ENCODE results near the gene CLIP3. TPM values are rescaled to one million over a fixed set of nuclear protein-coding genes. Genes with fewer than 3 reads are reported as not detected.
A peak's percentile ranks its signal among the peaks of the same experiment; 100 is the strongest.

CLIP3 gene
- total RNA-seq, 2 experiments from 2014 or later: 0.74 to 1.7 TPM

DNA sequence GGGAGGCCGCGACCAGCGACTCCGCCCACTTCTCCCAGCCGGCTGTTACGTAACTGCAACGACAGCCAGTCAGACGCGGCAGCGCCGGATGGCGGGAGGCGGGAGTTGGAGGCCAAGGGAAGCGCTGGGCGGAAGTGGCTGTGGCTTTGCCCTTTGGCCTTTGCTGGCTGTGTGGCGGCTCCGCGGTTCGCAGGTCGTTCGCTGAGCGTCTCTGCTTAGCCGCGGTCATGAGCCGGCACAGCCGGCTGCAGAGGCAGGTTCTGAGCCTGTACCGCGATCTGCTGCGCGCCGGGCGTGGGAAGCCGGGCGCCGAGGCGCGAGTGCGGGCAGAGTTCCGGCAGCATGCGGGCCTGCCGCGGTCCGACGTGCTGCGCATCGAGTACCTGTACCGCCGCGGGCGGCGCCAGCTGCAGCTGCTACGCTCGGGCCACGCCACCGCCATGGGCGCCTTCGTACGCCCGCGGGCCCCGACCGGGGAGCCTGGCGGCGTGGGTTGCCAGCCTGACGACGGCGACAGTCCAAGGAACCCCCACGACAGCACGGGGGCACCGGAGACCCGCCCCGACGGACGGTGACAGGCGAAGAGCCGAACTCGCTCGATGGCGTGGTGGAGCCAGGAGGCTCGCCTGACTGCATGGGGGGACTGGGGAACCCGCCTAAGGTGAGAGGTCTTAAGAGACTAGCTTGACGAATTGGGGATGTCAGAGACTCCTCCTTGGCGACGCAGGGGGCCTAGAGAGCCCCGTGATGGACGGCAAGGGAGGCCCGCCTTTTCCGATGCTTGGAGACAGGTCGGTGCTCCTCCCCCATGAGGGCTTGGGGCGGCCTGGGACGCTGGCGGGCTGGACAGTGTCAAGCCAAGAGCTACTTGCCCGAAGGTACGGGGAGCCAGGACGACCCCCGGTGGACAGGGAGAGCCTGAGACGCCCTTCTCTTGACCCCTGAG lies 37.4 kb downstream of the CLIP3 start, which contains the start of gene SDHAF1:
Gene SDHAF1, plus strand, starts transcription at position 141 of the 946 bp plus-strand sequence. Its CDS starts 87 bp downstream, at position 228.
- Mint-ChIP-seq H3K27ac (peak within 1 kb of the TSS; percentile 89), H3K4me3 (peak within 1 kb of the TSS; percentile 92), H3K36me3 (ENCODE audit: low read depth) (peaks cover 16% of the 10 kb centered on the region), H3K9me3 (ENCODE audit: insufficient read depth) (no peaks in the 10 kb centered on the region), H3K27me3 (ENCODE audit: low read depth) (no peaks in the 10 kb centered on the region), H3K4me1 (ENCODE audit: low read depth) (peaks cover 26% of the 10 kb centered on the region)
- DNase-seq: peak; percentile 96
- CTCF ChIA-PET: interaction anchor here (0.7 to 1.8 kb wide), 4 partner anchors 19 to 125 kb away, joined by 3 to 5 read pairs (median 4); partner anchors contain the start of genes ALKBH6 and THAP8
- POLR2A ChIA-PET: interaction anchor here (0.9 to 2.6 kb wide), 4 partner anchors 19 to 64 kb away, joined by 4 to 9 read pairs (median 5); partner anchors contain the start of genes ALKBH6, THAP8 and WDR62
- peak; percentile 88 for ATAC-seq

DNA sequence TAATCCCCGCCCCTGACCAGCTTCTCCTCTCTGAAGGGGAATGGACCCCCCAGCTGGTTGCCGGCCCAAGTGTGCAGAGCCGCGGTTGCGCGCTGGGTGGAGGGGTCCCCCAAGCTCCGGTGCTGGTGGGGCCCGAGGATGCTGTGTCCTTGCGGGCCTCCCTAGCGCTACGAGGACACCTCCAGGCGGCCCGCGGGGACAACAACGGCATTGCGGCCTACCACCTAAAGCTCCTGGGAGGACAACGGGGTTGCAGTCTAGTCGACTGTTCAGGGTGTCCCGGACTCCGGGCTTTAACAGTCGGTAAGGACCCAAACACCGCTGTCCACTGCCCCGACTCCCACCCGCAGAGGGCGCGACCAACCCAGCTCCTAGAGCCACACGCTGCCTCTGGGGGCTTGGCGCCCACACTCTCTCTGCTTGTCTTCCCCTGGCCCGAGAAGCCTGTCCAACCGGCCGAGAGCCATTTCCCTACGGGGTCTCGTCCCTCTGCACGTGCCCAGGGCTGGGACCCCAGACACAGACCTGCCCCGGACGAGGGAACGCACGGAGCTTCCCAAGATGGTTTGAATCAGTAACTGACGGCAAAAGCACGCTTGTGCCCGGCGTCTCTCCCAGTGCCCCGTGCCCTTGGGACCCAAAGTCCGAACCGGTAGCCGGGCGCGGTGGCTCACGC lies 38.6 kb downstream of the CLIP3 start:
- DNase-seq (no peak), ATAC-seq (no peak)
- H3K36me3 Mint-ChIP-seq (ENCODE audit: low read depth): peaks cover 16% of the 10 kb centered on the region
- no peaks in the 10 kb centered on the region for H3K9me3 Mint-ChIP-seq (ENCODE audit: insufficient read depth)
- H3K27ac Mint-ChIP-seq: no peak overlapping the region
- ChIA-PET CTCF (interaction anchor here (0.7 to 2.5 kb wide), 6 partner anchors 20 to 124 kb away, joined by 3 to 8 read pairs (median 4); partner anchors contain the start of genes ALKBH6, THAP8 and WDR62), POLR2A (interaction anchor here (1.3 to 2.6 kb wide), 2 partner anchors 20 to 63 kb away, joined by 4 to 9 read pairs; partner anchors contain the start of gene ALKBH6)
- H3K4me1 Mint-ChIP-seq (ENCODE audit: low read depth): peaks cover 26% of the 10 kb centered on the region
- peak overlapping the region; percentile 58 for H3K4me3 Mint-ChIP-seq
- no peaks in the 10 kb centered on the region for H3K27me3 Mint-ChIP-seq (ENCODE audit: low read depth)

DNA sequence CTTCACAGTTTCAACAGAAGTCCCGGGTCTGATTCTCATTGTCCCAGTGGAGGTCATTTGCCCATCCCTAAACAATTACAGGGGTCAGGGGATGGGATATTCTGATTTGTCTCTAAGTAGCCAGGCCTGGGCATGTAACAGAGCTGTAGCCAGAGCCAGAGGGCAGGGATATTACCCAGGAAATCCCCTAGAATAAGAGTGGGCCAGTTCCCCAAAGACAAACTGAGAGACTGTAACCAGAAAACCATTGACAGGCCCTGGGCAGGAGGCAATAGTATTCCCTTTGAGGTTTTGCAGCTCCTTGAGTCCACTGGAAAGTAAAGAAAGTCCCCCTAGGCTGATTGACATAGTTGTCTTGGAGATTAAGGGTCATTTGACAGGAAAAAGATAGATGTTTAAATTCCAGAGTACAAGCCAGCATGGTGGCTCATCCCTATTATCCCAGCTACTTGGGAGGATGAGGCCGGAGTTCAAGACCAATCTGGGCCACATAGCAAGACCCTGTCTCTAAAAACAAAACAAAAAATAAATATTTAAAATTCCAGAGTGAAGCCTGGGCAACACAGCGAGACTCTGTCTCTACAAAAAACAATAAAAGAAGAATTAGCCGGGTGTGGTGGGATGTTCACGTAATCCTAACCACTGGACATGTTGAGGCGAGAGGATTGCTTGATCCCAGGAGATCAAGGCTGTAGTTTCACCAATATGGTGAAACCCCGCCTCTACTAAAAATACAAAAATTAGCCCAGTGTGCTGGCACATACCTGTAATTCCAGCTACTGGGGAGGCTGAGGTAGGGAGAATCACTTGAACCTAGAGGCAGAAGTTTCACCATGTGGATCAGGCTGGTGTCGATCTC lies 39.5 kb downstream of the CLIP3 start:
- no peak for ATAC-seq
- no peak overlapping the region for H3K4me3 Mint-ChIP-seq
- POLR2A ChIA-PET: interaction anchor here (1.1 kb wide), 1 partner anchor 40 kb away, joined by 4 read pairs; no protein-coding TSS in a partner anchor
- H3K36me3 Mint-ChIP-seq (ENCODE audit: low read depth): peaks cover 14% of the 10 kb centered on the region
- CTCF ChIA-PET: interaction anchor here (1.8 to 2.5 kb wide), 3 partner anchors 44 to 123 kb away, joined by 4 to 8 read pairs (median 5); partner anchors contain the start of genes THAP8 and WDR62
- peaks cover 9% of the 10 kb centered on the region for H3K27me3 Mint-ChIP-seq (ENCODE audit: low read depth)
- no peaks in the 10 kb centered on the region for H3K9me3 Mint-ChIP-seq (ENCODE audit: insufficient read depth)
- no peak for DNase-seq
- H3K27ac Mint-ChIP-seq: no peak overlapping the region
- peaks cover 26% of the 10 kb centered on the region for H3K4me1 Mint-ChIP-seq (ENCODE audit: low read depth)

DNA sequence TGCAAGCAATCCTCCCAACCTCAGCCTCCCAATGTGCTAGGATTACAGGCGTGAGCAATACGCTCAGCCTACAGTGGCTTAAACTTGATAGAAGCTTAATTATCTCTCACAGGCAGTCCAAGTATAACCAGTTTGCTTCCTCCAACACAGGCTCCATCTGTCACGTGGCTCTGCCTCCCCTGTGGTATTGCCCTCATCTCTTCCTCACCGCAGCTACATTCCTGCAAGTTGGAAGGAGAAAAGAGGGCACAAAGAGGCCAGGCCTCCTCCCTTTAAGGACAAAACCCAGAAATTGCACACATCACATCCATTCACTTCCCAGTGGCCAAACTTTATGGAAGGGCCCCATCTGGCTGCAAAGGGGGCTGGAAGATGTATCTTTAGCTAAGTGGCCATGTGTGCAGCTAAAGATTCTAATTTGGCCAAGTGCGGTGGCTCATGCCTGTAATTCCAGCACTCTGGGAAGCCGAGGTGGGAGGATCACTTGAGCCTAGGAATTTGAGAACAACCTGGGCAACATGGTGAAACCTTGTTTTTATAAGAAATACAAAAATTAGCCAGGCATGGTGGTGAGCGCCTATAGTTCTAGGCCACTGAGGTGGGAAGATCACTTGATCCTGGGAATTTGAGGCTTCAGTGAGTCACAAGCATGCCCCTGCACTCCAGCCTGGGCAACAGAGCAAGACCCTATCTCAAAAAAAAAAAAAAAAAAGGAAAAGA lies 40.8 kb downstream of the CLIP3 start:
- no peak for ATAC-seq
- Mint-ChIP-seq H3K27me3 (ENCODE audit: low read depth) (peaks cover 16% of the 10 kb centered on the region), H3K9me3 (ENCODE audit: insufficient read depth) (no peaks in the 10 kb centered on the region), H3K27ac (no peak overlapping the region), H3K36me3 (ENCODE audit: low read depth) (peaks cover 9% of the 10 kb centered on the region), H3K4me3 (no peak overlapping the region), H3K4me1 (ENCODE audit: low read depth) (peaks cover 22% of the 10 kb centered on the region)
- CTCF ChIA-PET: interaction anchor here (0.7 to 1.9 kb wide), 5 partner anchors 33 to 62 kb away, joined by 3 to 4 read pairs (median 4); partner anchors contain the start of gene THAP8
- no peak for DNase-seq
- POLR2A ChIA-PET: no interaction called here

DNA sequence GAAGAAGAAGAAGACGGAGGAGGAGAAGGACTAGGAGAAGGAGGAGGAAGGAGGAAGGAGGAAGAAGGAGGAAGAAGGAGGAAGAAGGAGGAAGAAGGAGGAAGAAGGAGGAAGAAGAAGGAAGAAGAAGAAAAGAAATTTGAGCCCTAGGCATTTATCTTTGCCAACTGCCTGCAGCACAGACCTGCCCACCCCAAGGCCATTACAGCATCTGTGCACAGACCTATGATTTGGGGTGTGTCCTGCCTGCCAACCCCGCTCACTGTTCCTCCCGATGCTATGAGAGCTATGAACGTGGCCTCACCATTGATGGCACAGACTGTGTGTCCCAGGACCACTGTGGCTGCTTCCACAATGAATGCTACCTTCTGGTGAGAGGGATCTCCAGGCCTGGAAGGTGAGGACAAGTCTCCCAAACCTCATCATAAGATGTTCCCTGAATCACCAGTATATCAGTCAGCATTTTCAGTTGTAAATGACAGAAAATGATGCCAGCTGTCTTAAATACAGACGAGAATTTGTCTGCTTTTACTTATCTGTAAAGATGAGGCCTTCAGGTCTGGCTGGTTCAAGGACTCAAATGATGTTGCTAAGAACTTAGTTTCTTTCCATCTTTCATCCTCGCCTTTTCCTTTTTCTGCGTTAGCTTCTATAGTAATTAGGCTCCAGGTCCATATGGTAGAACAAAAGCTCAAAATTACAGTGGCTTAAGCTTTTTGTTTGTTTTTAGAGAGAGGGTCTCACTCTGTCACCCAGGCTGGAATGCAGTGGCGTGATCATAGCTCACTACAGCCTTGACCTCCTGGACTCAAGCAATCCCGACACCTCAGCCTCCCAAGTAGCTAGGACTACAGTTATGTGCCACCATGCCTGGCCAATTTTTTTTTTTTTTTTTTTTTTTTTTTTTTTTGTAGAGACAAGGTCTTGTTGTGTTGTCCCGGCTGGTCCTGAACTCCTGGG lies 41.6 kb downstream of the CLIP3 start:
- H3K27me3 Mint-ChIP-seq (ENCODE audit: low read depth): peaks cover 24% of the 10 kb centered on the region
- ChIA-PET CTCF (interaction anchor here (0.7 to 1.4 kb wide), 4 partner anchors 32 to 63 kb away, joined by 3 to 4 read pairs (median 4); partner anchors contain the start of gene THAP8), POLR2A (no interaction called here)
- no peak overlapping the region for H3K27ac Mint-ChIP-seq
- ATAC-seq (no peak), DNase-seq (no peak)
- H3K36me3 Mint-ChIP-seq (ENCODE audit: low read depth): peaks cover 2% of the 10 kb centered on the region
- peaks cover 16% of the 10 kb centered on the region for H3K4me1 Mint-ChIP-seq (ENCODE audit: low read depth)
- H3K4me3 Mint-ChIP-seq: no peak overlapping the region
- H3K9me3 Mint-ChIP-seq (ENCODE audit: insufficient read depth): no peaks in the 10 kb centered on the region

DNA sequence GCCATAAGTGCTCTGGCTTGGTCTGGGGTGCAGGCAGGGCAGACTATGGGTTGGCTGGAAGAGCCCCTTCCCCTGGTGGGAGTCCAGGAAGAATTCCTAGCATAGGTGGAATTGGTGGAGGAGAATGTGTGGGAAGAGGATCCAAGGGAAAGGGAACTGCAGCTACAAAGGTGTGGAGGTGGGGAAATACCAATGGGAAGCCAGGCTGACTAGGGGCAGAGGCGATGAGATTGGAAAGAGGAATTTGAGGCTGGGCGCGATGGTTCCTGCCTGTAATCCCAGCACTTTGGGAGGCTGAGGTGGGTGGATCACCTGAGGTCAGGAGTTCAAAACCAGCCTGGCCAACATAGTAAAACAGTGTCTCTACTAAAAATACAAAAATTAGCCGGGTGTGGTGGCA lies 42.5 kb downstream of the CLIP3 start:
- peaks cover 11% of the 10 kb centered on the region for H3K4me1 Mint-ChIP-seq (ENCODE audit: low read depth)
- POLR2A ChIA-PET: no interaction called here

DNA sequence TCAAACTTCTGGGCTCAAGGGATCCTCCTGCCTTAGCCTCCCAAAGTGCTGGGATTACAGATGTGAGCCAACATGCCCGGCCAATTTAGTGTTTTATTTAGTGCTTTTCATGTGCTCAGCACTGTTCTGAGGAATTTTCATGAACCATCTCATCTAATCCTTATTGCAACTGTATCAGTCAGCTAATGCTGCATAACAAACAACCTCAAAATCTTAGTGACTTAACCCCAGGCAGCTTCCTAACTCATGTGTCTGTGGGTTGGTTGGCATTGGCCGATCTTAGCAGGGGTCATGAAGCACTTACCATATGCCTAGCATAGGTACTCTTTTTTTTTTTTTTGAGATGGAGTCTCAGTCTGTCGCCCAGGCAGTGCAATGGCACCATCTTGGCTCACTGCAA lies 43.8 kb downstream of the CLIP3 start:
- Mint-ChIP-seq H3K27ac (no peak overlapping the region), H3K27me3 (ENCODE audit: low read depth) (peaks cover 42% of the 10 kb centered on the region), H3K4me1 (ENCODE audit: low read depth) (peaks cover 3% of the 10 kb centered on the region), H3K4me3 (no peak overlapping the region), H3K9me3 (ENCODE audit: insufficient read depth) (no peaks in the 10 kb centered on the region), H3K36me3 (ENCODE audit: low read depth) (no peaks in the 10 kb centered on the region)
- CTCF ChIA-PET: no interaction called here
- POLR2A ChIA-PET: no interaction called here
- ATAC-seq (no peak), DNase-seq (no peak)

More for the DNA sequence above, 42.5 kb downstream of the CLIP3 start:
- CTCF ChIA-PET: no interaction called here
- no peaks in the 10 kb centered on the region for H3K36me3 Mint-ChIP-seq (ENCODE audit: low read depth)
- H3K9me3 Mint-ChIP-seq (ENCODE audit: insufficient read depth): no peaks in the 10 kb centered on the region
- ATAC-seq (no peak), DNase-seq (no peak)
- H3K27ac Mint-ChIP-seq: no peak overlapping the region
- H3K27me3 Mint-ChIP-seq (ENCODE audit: low read depth): peaks cover 33% of the 10 kb centered on the region
- H3K4me3 Mint-ChIP-seq: no peak overlapping the region

DNA sequence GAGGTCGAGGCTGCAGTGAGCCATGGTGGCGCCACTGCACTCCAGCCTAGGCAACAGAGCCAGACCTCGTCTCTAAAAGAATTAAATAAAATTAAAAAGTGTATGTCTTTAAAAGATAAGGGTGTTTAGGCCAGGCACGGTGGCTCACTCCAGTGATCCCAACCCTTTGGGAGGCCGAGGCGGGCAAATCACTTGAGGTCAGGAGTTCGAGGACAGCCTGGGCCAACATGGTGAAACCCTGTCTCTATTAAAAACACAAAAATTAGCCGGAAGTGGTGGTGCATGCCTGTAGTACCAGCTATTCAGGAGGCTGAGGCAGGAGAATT lies 45.1 kb downstream of the CLIP3 start:
- peaks cover 43% of the 10 kb centered on the region for H3K27me3 Mint-ChIP-seq (ENCODE audit: low read depth)
- no peaks in the 10 kb centered on the region for H3K36me3 Mint-ChIP-seq (ENCODE audit: low read depth)
- DNase-seq: no peak
- H3K4me3 Mint-ChIP-seq: no peak overlapping the region
- H3K9me3 Mint-ChIP-seq (ENCODE audit: insufficient read depth): no peaks in the 10 kb centered on the region
- ChIA-PET CTCF (interaction anchor here (0.8 kb wide), 1 partner anchor 29 kb away, joined by 3 read pairs; no protein-coding TSS in a partner anchor), POLR2A (no interaction called here)
- ATAC-seq: no peak
- H3K4me1 Mint-ChIP-seq (ENCODE audit: low read depth): peaks cover 3% of the 10 kb centered on the region
- no peak overlapping the region for H3K27ac Mint-ChIP-seq

DNA sequence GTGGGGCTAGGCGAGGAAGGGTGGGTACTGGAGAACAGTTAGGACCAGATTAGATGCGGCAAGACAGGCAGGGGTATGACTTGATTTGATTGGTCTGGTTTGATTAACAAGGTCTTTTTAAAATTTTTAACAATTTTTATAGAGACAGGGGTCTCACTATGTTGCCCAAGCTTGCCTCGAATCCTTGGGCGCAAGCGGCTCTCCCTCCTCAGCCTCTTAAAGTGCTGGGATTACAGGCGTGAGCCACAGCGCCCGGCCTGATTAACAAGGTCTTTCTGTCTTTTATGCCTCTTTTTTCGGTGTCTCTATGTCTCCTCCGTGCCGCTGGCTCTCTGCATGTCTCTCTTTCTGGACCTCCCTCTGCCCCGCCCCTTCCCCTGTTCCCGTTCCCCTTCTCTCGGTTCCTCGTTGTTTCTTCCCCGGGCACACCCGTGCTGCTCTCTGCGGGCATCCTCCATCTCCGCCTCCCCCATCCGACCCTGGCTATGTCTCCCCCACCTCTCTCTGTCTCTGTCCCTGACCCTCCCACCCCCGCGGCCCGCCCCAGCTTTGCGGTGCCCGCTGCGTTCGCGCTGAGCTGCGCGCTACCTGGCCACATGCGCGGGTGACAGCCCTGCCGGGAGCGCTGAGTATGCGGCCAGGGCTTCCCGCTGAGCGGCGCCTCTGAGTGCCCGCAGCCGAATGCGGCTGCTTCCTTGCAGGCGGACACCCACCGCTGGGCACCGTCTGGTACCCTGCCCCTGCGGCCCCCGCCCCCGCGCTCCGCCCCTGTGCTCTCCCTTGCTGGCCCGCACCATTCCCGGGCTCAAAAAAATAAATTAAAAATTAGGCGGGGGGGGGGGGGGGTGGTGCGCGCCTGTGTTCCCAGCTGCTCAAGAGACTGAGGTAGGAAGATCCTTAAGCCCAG lies 45.8 kb downstream of the CLIP3 start:
- ChIA-PET POLR2A (no interaction called here), CTCF (no interaction called here)
- Mint-ChIP-seq H3K4me1 (ENCODE audit: low read depth) (peaks cover 3% of the 10 kb centered on the region), H3K9me3 (ENCODE audit: insufficient read depth) (no peaks in the 10 kb centered on the region), H3K27ac (no peak overlapping the region), H3K4me3 (peak overlapping the region; percentile 43), H3K27me3 (ENCODE audit: low read depth) (peaks cover 43% of the 10 kb centered on the region), H3K36me3 (ENCODE audit: low read depth) (no peaks in the 10 kb centered on the region)
- DNase-seq (no peak), ATAC-seq (peak; percentile 75)
